Panc1 (cell line): ENCODE measurements around the gene FOXO6.

ENCODE experiments used
- CTCF ChIP-seq: fragments of 450-650 bp; IDR thresholded peaks from 2 replicates; pipeline ENCODE4 v1.5.1; 2017; ENCODE audit warnings: mild to moderate bottlenecking
- POLR2AphosphoS5 ChIP-seq: IDR thresholded peaks from 2 replicates; pipeline ENCODE4 v1.6.1; 2012; ENCODE audit warnings: mild to moderate bottlenecking, low read depth, low read length, moderate library complexity
- REST ChIP-seq, 2 experiments: IDR thresholded peaks; 2 replicates each; pipeline ENCODE4 v1.6.1; 2011 to 2012; ENCODE audit warnings: low read depth in 2 of 2, control low read depth in 1 of 2, low read length in 1 of 2, mild to moderate bottlenecking in 1 of 2, moderate library complexity in 1 of 2; ENCODE audit not compliant: insufficient read depth in 1 of 2
- TCF7L2 ChIP-seq: IDR thresholded peaks from 2 replicates; pipeline ENCODE4 v1.6.1; 2011; ENCODE audit warnings: mild to moderate bottlenecking, low read depth, low read length, inconsistent platforms

- TF ChIP-seq CTCF (no peak), TCF7L2 (no peak), POLR2AphosphoS5 (no peak), REST (IDR thresholded peaks at IDR 0.05; ENCODE audit: insufficient read depth in 1 of 2, low read depth in 2 of 2, low read length in 1 of 2) (no peak)
These were observed 66.9 kb downstream of the FOXO6 start for GRCh38 chr1:41427916-41428737.
